HCT116 (cell line): Measurements from ENCODE around the gene ROR2. TPM values are rescaled to one million over a fixed set of nuclear protein-coding genes. Genes with fewer than 3 reads are reported as not detected.
A peak's percentile ranks its signal among the peaks of the same experiment; 100 is the strongest.

ENCODE experiments used
- ATAC-seq: fragments of 200-7000 bp; cut with Tn5 transposase; 2 replicates; pipeline ENCODE4 v1.9.1; 2020; ENCODE audit warnings: mild to moderate bottlenecking, moderate library complexity
- BruUV-seq: library from RNA; stranded (reverse); fragments of 400-500 nt; replicated peaks from 2 replicates; lab custom pipeline; 2021; lab: Mats Ljungman, UMichigan
- CTCF ChIA-PET: fragments of 300-600 bp; sonication (Branson Sonifier 250); formaldehyde crosslinking; loops from one replicate; lab custom pipeline; 2021; ENCODE audit warnings: antibody characterized with exemption; lab: Charles Lee
- POLR2A ChIA-PET: fragments of 300-600, 350-600 bp; sonication (Branson Sonifier 250); formaldehyde crosslinking; loops from one replicate; lab custom pipeline; 2021; ENCODE audit warnings: antibody characterized with exemption; lab: Charles Lee
- RAD21 ChIA-PET, 2 experiments: fragments of 300-600 bp; sonication (Branson Sonifier 250); formaldehyde crosslinking; loops; one replicate each; lab custom pipeline; 2023; ENCODE audit warnings: low total read pairs in 2 of 2; ENCODE audit not compliant: uncharacterized antibody in 2 of 2, unreplicated experiment in 2 of 2, low non-redundant PET in 1 of 2; lab: Charles Lee
- DNase-seq: peaks from one replicate; pipeline ENCODE4 v3.0.0-alpha.2; 2010; ENCODE audit warnings: low read depth, low spot score
- H2AFZ ChIP-seq: fragments of 200-600 bp; shearing (Covaris generic), sonication (generic); 2 replicates; pipeline ENCODE4 v1.6.1; 2017; ENCODE audit warnings: low read depth, mixed run types, mixed read lengths, antibody characterized with exemption, low read length; ENCODE audit not compliant: poor library complexity, severe bottlenecking
- H3K27ac ChIP-seq: 2 replicates; pipeline ENCODE4 v1.5.1; 2012; ENCODE audit warnings: low read depth, low read length
- H3K27me3 ChIP-seq: fragments of 200-600 bp; sonication (generic); 2 replicates; pipeline ENCODE4 v1.6.1; 2016; ENCODE audit warnings: mixed run types, low read length, mixed read lengths; ENCODE audit not compliant: insufficient read depth
- H3K36me3 ChIP-seq, 2 experiments: fragments of 200-500 bp in 1 of 2; fragments of 200-600 bp in 1 of 2; sonication (Bioruptor generic) in 1 of 2; sonication (generic) in 1 of 2; 2 replicates each; pipeline versions ENCODE4 v1.5.1 to v1.6.1; 2014 to 2016; ENCODE audit warnings: low read length in 2 of 2, inconsistent platforms in 1 of 2, mixed read lengths in 1 of 2, mixed run types in 1 of 2; ENCODE audit not compliant: insufficient read depth in 2 of 2, control insufficient read depth in 1 of 2
- H3K4me1 ChIP-seq, 2 experiments: fragments of 200-600 bp in 1 of 2; sonication (generic) in 1 of 2; 2 replicates each; pipeline versions ENCODE4 v1.5.1 to v1.6.1; 2012 to 2017; ENCODE audit warnings: low read length in 2 of 2, inconsistent platforms in 1 of 2, mild to moderate bottlenecking in 1 of 2, mixed read lengths in 1 of 2, mixed run types in 1 of 2, moderate library complexity in 1 of 2; ENCODE audit not compliant: insufficient read depth in 2 of 2, control insufficient read depth in 1 of 2
- H3K4me2 ChIP-seq: fragments of 200-600 bp; sonication (generic); 2 replicates; pipeline ENCODE4 v1.6.1; 2017; ENCODE audit warnings: mixed run types, low read length, mixed read lengths
- H3K4me3 ChIP-seq, 2 experiments: fragments of 200-600 bp in 1 of 2; sonication (generic) in 1 of 2; replicated peaks in 1 of 2; 2 replicates each; pipeline ENCODE4 v1.5.1; 2011 to 2016; ENCODE audit warnings: low read length in 2 of 2, control low read depth in 1 of 2, low read depth in 1 of 2, mild to moderate bottlenecking in 1 of 2, mixed read lengths in 1 of 2, mixed run types in 1 of 2
- H3K79me2 ChIP-seq: fragments of 200-600 bp; sonication (generic); 2 replicates; pipeline ENCODE4 v1.6.1; 2017; ENCODE audit warnings: mild to moderate bottlenecking, mixed run types, low read length, moderate library complexity, mixed read lengths; ENCODE audit not compliant: insufficient read depth
- H3K9ac ChIP-seq: fragments of 200-600 bp; sonication (generic); 2 replicates; pipeline ENCODE4 v1.6.1; 2016; ENCODE audit warnings: low read length, mixed read lengths
- H3K9me2 ChIP-seq: fragments of 200-600 bp; sonication (generic), shearing (Covaris generic); 2 replicates; pipeline ENCODE4 v1.6.1; 2017; ENCODE audit warnings: mixed run types, mild to moderate bottlenecking, moderate library complexity; ENCODE audit not compliant: insufficient read depth
- H3K9me3 ChIP-seq, 2 experiments: fragments of 200-500 bp in 1 of 2; fragments of 200-600 bp in 1 of 2; sonication (Bioruptor generic) in 1 of 2; sonication (generic) in 1 of 2; 2 replicates each; pipeline ENCODE4 v1.6.1; 2014 to 2017; ENCODE audit warnings: low read length in 2 of 2, mixed read lengths in 2 of 2, inconsistent platforms in 1 of 2, low read depth in 1 of 2, mild to moderate bottlenecking in 1 of 2, mixed run types in 1 of 2, moderate library complexity in 1 of 2; ENCODE audit not compliant: control insufficient read depth in 1 of 2, insufficient read depth in 1 of 2
- H4K20me1 ChIP-seq: fragments of 200-600 bp; sonication (generic), shearing (Covaris generic); 2 replicates; pipeline ENCODE4 v1.6.1; 2017; ENCODE audit warnings: mixed run types, mild to moderate bottlenecking, moderate library complexity; ENCODE audit not compliant: insufficient read depth
- CBX3 ChIP-seq: IDR thresholded peaks from 2 replicates; pipeline ENCODE4 v1.6.1; 2012; ENCODE audit warnings: low read depth
- CTCF ChIP-seq, 3 experiments: fragments of 200-600 bp in 1 of 3; sonication (generic) in 1 of 3; IDR thresholded peaks in 2 of 3; conservative IDR thresholded peaks in 1 of 3; 2 replicates each; pipeline ENCODE4 v1.5.1; 2012 to 2017; ENCODE audit warnings: low read depth in 2 of 3, low read length in 2 of 3, antibody characterized with exemption in 1 of 3, borderline replicate concordance in 1 of 3, control low read depth in 1 of 3, mild to moderate bottlenecking in 1 of 3, mixed read lengths in 1 of 3, mixed run types in 1 of 3, moderate library complexity in 1 of 3; ENCODE audit not compliant: insufficient read depth in 1 of 3
- EGR1 ChIP-seq: IDR thresholded peaks from 2 replicates; pipeline ENCODE4 v1.6.1; 2012; ENCODE audit warnings: low read depth
- EZH2phosphoT487 ChIP-seq: fragments of 200-600 bp; IDR thresholded peaks from 2 replicates; pipeline ENCODE4 v1.6.1; 2018; ENCODE audit warnings: antibody characterized with exemption, borderline replicate concordance
- JUND ChIP-seq: IDR thresholded peaks from 2 replicates; pipeline ENCODE4 v1.6.1; 2012
- MAX ChIP-seq: IDR thresholded peaks from 2 replicates; pipeline ENCODE4 v1.6.1; 2012
- POLR2A ChIP-seq: IDR thresholded peaks from 2 replicates; pipeline ENCODE4 v1.7.0; 2011; ENCODE audit warnings: borderline replicate concordance; ENCODE audit not compliant: insufficient read depth, insufficient read length; ENCODE audit errors: extremely low read depth
- POLR2AphosphoS5 ChIP-seq: IDR thresholded peaks from 2 replicates; pipeline ENCODE4 v1.6.1; 2011; ENCODE audit warnings: mild to moderate bottlenecking, low read depth, low read length, moderate library complexity
- RAD21 ChIP-seq: IDR thresholded peaks from 2 replicates; pipeline ENCODE4 v1.6.1; 2012; ENCODE audit warnings: low read depth, mild to moderate bottlenecking
- REST ChIP-seq: IDR thresholded peaks from 2 replicates; pipeline ENCODE4 v1.6.1; 2012; ENCODE audit warnings: low read depth
- ZBTB33 ChIP-seq: IDR thresholded peaks from 2 replicates; pipeline ENCODE4 v1.6.1; 2011; ENCODE audit warnings: mild to moderate bottlenecking, low read length, moderate library complexity; ENCODE audit not compliant: insufficient replicate concordance; ENCODE audit errors: extremely low read depth
- ZFX ChIP-seq: fragments of 450-650 bp; IDR thresholded peaks from 2 replicates; pipeline ENCODE4 v1.6.1; 2017
- intact Hi-C: fragments of 100-400 bp; cut with micrococcal nuclease; formaldehyde crosslinking; loops from 2 replicates; pipeline ENCODE4 v1.10.0; 2022
- total RNA-seq: library from RNA; stranded (reverse); gene quantifications from one replicate; pipeline ENCODE4 v1.2.1, GENCODE V29; 2021; ENCODE audit not compliant: unreplicated experiment

Gene ROR2
- total RNA-seq, 1 experiment from 2014 or later = 15.7 TPM

GRCh38 chr9:91761362-91761761 is 188.7 kb downstream of the ROR2 start:
- no peaks in the 10 kb centered on the region for H3K4me1 ChIP-seq
- DNase-seq = no peak
- peaks cover 10 to 14% of the 10 kb centered on the region in 2 experiments; a peak in 2 of 4 replicates for H3K9me3 ChIP-seq
- TF ChIP-seq RAD21 (0 out of 2 replicates have a peak, but pooled peaks have one; percentile 28), CTCF (IDR thresholded peaks at IDR 0.05 in 2 of 3, conservative IDR thresholded peaks at IDR 0.05 in 1 of 3; ENCODE audit: borderline replicate concordance in 1 of 3, insufficient read depth in 1 of 3, low read depth in 2 of 3, low read length in 2 of 3) (0 out of 6 replicates have a peak, but pooled peaks of 2 of the 3 experiments have one; percentile 9 to 16), MAX (no peak)
- no peaks in the 10 kb centered on the region for H3K9me2 ChIP-seq
- no peaks in the 10 kb centered on the region for H3K27me3 ChIP-seq
- no TSS peak for BruUV-seq
- CTCF ChIA-PET = interaction anchor here (1.0 kb wide), 1 partner anchor 189 kb away, joined by 4 read pairs; no protein-coding TSS in a partner anchor
- POLR2A ChIA-PET = no interaction called here
- intact Hi-C loops = no loop called here
- no peak overlapping the region for H3K27ac ChIP-seq
- RAD21 ChIA-PET = no interaction called here
- no peaks in the 10 kb centered on the region; a peak in 1 of 4 replicates for H3K36me3 ChIP-seq
- no peak overlapping the region for H3K4me2 ChIP-seq
- no peak overlapping the region for H3K4me3 ChIP-seq
- H3K9ac ChIP-seq = no peak overlapping the region
- no peaks in the 10 kb centered on the region for H4K20me1 ChIP-seq
- no peak overlapping the region for H2AFZ ChIP-seq
- H3K79me2 ChIP-seq = no peaks in the 10 kb centered on the region
- no peak for ATAC-seq

- Histone ChIP-seq H2AFZ (no peak overlapping the region), H4K20me1 (no peaks in the 10 kb centered on the region), H3K4me3 (no peak overlapping the region), H3K4me1 (no peaks in the 10 kb centered on the region), H3K9me3 (peaks cover 10 to 13% of the 10 kb centered on the region in 2 experiments; a peak in 2 of 4 replicates), H3K36me3 (no peaks in the 10 kb centered on the region; a peak in 1 of 4 replicates), H3K27ac (no peak overlapping the region), H3K9ac (no peak overlapping the region), H3K4me2 (no peak overlapping the region), H3K9me2 (no peaks in the 10 kb centered on the region), H3K79me2 (no peaks in the 10 kb centered on the region), H3K27me3 (no peaks in the 10 kb centered on the region)
- ChIA-PET RAD21 (no interaction called here), CTCF (interaction anchor here (1.0 kb wide), 1 partner anchor 189 kb away, joined by 4 read pairs; no protein-coding TSS in a partner anchor), POLR2A (no interaction called here)
- DNase-seq (no peak), ATAC-seq (no peak)
- intact Hi-C loops = no loop called here
- BruUV-seq = no TSS peak
- TF ChIP-seq CBX3 = no peak
- no peak for TF ChIP-seq EZH2phosphoT487
- no peak for TF ChIP-seq REST
- TF ChIP-seq ZBTB33 = no peak
- no peak for TF ChIP-seq JUND
- no peak for TF ChIP-seq MAX
- TF ChIP-seq ZFX = no peak
- no peak for TF ChIP-seq EGR1
- TF ChIP-seq POLR2AphosphoS5 = no peak
- TF ChIP-seq POLR2A = no peak
Observed at GRCh38 chr9:91760906-91761305, 189.1 kb downstream of the ROR2 start.
